Astrocyte (in vitro differentiated cells and primary cell): ENCODE data around the gene BAIAP3. TPM values are rescaled to one million over a fixed set of nuclear protein-coding genes. Genes with fewer than 3 reads are reported as not detected.

Experiments used
- DNase-seq: peaks from one replicate; pipeline ENCODE4 v3.0.0-alpha.2; 2010; ENCODE audit warnings: low read depth
- FAIRE-seq: peaks from 2 replicates; lab custom pipeline; 2011; peaks lifted over from hg19 to GRCh38; lab: Jason Lieb, UNC
- H2AFZ ChIP-seq: 2 replicates; pipeline ENCODE4 v1.6.0; 2012; ENCODE audit warnings: low read depth, low read length, inconsistent platforms
- H3K27ac ChIP-seq: 2 replicates; pipeline ENCODE4 v1.5.1; 2011; ENCODE audit warnings: low read depth, low read length, inconsistent platforms
- H3K27me3 ChIP-seq: 2 replicates; pipeline ENCODE4 v1.6.0; 2011; ENCODE audit warnings: low read length, inconsistent platforms; ENCODE audit not compliant: insufficient read depth
- H3K36me3 ChIP-seq: 2 replicates; pipeline ENCODE4 v1.5.1; 2011; ENCODE audit warnings: low read length, inconsistent platforms; ENCODE audit not compliant: insufficient read depth
- H3K4me1 ChIP-seq: 2 replicates; pipeline ENCODE4 v1.5.1; 2011; ENCODE audit warnings: low read length, inconsistent platforms; ENCODE audit not compliant: insufficient read depth
- H3K4me2 ChIP-seq: 2 replicates; pipeline ENCODE4 v1.6.0; 2012; ENCODE audit warnings: low read length, inconsistent platforms
- H3K4me3 ChIP-seq: 2 replicates; pipeline ENCODE4 v1.5.1; 2011; ENCODE audit warnings: low read depth, mild to moderate bottlenecking, low read length, inconsistent platforms; ENCODE audit not compliant: insufficient read depth
- H3K79me2 ChIP-seq: 2 replicates; pipeline ENCODE4 v1.6.0; 2012; ENCODE audit warnings: mild to moderate bottlenecking, low read length, inconsistent platforms; ENCODE audit not compliant: insufficient read depth
- H3K9ac ChIP-seq: 2 replicates; pipeline ENCODE4 v1.6.0; 2012; ENCODE audit warnings: mild to moderate bottlenecking, low read length, inconsistent platforms
- H3K9me3 ChIP-seq: 2 replicates; pipeline ENCODE4 v1.5.1; 2012; ENCODE audit warnings: low read depth, mild to moderate bottlenecking, low read length, inconsistent platforms; ENCODE audit not compliant: insufficient read depth
- H4K20me1 ChIP-seq: 2 replicates; pipeline ENCODE4 v1.6.0; 2012; ENCODE audit warnings: low read length, inconsistent platforms; ENCODE audit not compliant: insufficient read depth
- H3K27ac Mint-ChIP-seq: one replicate; pipeline ENCODE4 v1.8.0; 2021; ENCODE audit warnings: mild to moderate bottlenecking, mixed read lengths; ENCODE audit not compliant: unreplicated experiment
- H3K27me3 Mint-ChIP-seq: one replicate; pipeline ENCODE4 v1.8.0; 2021; ENCODE audit warnings: low read depth, mixed read lengths; ENCODE audit not compliant: unreplicated experiment
- H3K36me3 Mint-ChIP-seq: one replicate; pipeline ENCODE4 v1.8.0; 2021; ENCODE audit warnings: low read depth, mixed read lengths; ENCODE audit not compliant: unreplicated experiment
- H3K4me1 Mint-ChIP-seq: one replicate; pipeline ENCODE4 v1.8.0; 2021; ENCODE audit warnings: low read depth, mixed read lengths; ENCODE audit not compliant: unreplicated experiment
- H3K4me3 Mint-ChIP-seq: one replicate; pipeline ENCODE4 v1.8.0; 2021; ENCODE audit warnings: mild to moderate bottlenecking, moderate library complexity, mixed read lengths; ENCODE audit not compliant: unreplicated experiment
- H3K9me3 Mint-ChIP-seq: one replicate; pipeline ENCODE4 v1.8.0; 2021; ENCODE audit warnings: mild to moderate bottlenecking, mixed read lengths; ENCODE audit not compliant: unreplicated experiment
- EZH2 ChIP-seq: IDR thresholded peaks from 2 replicates; pipeline ENCODE4 v1.6.1; 2012; ENCODE audit warnings: mild to moderate bottlenecking, low read length, inconsistent platforms; ENCODE audit not compliant: insufficient read depth
- total RNA-seq: library from RNA; stranded (reverse); gene quantifications from 2 replicates; pipeline ENCODE4 v1.2.1, GENCODE V29; 2021
- TF ChIP-seq, protein P1 (sequence below): IDR thresholded peaks from 2 replicates; pipeline ENCODE4 v1.5.1; 2011; ENCODE audit warnings: low read depth, mild to moderate bottlenecking, inconsistent platforms, low read length, moderate library complexity; ENCODE audit not compliant: insufficient read depth

BAIAP3 gene
- total RNA-seq, 1 donor from 2014 or later, result 2.6 TPM

DNA sequence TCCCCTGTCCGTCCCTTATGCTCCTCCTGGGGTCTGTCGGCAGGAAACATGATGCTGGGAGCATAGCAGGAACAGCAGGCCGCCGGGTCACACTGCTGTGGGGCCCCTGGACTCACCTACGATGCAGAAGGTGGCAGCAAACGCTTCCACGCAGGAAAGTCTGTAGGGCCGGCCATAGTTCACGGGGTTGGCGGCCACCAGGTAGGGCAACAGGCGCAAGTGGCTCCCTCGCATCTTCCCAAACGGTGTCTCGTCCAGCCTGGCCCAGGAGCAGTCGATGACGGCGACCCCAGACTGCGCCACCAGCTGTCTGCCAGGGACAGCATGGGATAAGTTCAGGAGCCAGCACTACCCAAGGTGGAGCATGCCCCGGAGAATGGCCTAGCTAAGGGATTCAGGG lies 17.2 kb downstream of the BAIAP3 start:
- Histone ChIP-seq H3K27ac (no peak overlapping the region), H4K20me1 (peaks cover 38% of the 10 kb centered on the region), H2AFZ (peak overlapping the region; percentile 92), H3K36me3 (no peaks in the 10 kb centered on the region), H3K79me2 (peaks cover 59% of the 10 kb centered on the region), H3K9me3 (no peaks in the 10 kb centered on the region), H3K4me1 (peaks cover 16% of the 10 kb centered on the region), H3K4me3 (peak overlapping the region; percentile 93), H3K4me2 (peak overlapping the region; percentile 99), H3K9ac (peak overlapping the region; percentile 91), H3K27me3 (no peaks in the 10 kb centered on the region)
- TF ChIP-seq, protein P1, sequence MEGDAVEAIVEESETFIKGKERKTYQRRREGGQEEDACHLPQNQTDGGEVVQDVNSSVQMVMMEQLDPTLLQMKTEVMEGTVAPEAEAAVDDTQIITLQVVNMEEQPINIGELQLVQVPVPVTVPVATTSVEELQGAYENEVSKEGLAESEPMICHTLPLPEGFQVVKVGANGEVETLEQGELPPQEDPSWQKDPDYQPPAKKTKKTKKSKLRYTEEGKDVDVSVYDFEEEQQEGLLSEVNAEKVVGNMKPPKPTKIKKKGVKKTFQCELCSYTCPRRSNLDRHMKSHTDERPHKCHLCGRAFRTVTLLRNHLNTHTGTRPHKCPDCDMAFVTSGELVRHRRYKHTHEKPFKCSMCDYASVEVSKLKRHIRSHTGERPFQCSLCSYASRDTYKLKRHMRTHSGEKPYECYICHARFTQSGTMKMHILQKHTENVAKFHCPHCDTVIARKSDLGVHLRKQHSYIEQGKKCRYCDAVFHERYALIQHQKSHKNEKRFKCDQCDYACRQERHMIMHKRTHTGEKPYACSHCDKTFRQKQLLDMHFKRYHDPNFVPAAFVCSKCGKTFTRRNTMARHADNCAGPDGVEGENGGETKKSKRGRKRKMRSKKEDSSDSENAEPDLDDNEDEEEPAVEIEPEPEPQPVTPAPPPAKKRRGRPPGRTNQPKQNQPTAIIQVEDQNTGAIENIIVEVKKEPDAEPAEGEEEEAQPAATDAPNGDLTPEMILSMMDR, result no peak
- Mint-ChIP-seq H3K4me1 (peaks cover 8% of the 10 kb centered on the region), H3K4me3 (peak overlapping the region; percentile 89), H3K9me3 (no peaks in the 10 kb centered on the region), H3K36me3 (no peaks in the 10 kb centered on the region), H3K27me3 (no peaks in the 10 kb centered on the region), H3K27ac (no peak overlapping the region)
- DNase-seq, result no peak
- FAIRE-seq, result no peak

DNA sequence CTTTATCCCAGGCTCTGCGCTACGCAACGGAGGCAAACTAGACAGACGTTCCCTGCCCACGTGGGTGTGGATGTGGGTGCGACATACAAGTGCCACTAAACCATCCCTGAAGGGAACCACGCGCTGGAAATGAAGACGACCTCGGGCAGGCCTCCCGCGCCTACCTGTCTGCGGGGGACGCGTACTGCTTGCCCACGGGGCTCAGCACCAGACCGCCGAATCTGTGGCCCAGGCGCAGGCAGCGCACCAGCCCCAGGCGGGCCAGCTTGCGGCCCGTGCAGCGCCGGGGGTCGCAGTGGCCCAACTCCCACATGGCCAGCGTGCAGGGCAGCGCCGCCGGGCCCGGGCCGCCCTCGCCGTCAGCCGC lies 17.8 kb downstream of the BAIAP3 start:
- TF ChIP-seq, protein P1, result no peak
- TF ChIP-seq EZH2, result no peak
- FAIRE-seq, result no peak
- Histone ChIP-seq H3K79me2 (peaks cover 64% of the 10 kb centered on the region), H3K36me3 (no peaks in the 10 kb centered on the region), H2AFZ (peak overlapping the region; percentile 92), H3K9me3 (no peaks in the 10 kb centered on the region), H3K27me3 (no peaks in the 10 kb centered on the region), H4K20me1 (peaks cover 44% of the 10 kb centered on the region), H3K4me2 (peak overlapping the region; percentile 99), H3K4me3 (peak overlapping the region; percentile 93), H3K9ac (peak overlapping the region; percentile 91), H3K27ac (peak overlapping the region; percentile 41), H3K4me1 (peaks cover 16% of the 10 kb centered on the region)
- peak overlapping the region; percentile 89 for H3K4me3 Mint-ChIP-seq
- peaks cover 8% of the 10 kb centered on the region for H3K4me1 Mint-ChIP-seq
- no peak for DNase-seq
- H3K27ac Mint-ChIP-seq, result peak overlapping the region; percentile 18
- H3K9me3 Mint-ChIP-seq, result no peaks in the 10 kb centered on the region
- H3K27me3 Mint-ChIP-seq, result no peaks in the 10 kb centered on the region
- H3K36me3 Mint-ChIP-seq, result no peaks in the 10 kb centered on the region

GRCh38 chr16:1351582-1352362 lies 18.3 kb downstream of the BAIAP3 start, which contains the start of the genes GNPTG and TSR3:
Gene GNPTG (plus strand): TSS chr16:1351931. CDS start chr16:1351966, 35 bp downstream.
Gene TSR3 (minus strand): TSS chr16:1351878. CDS start chr16:1351804, 74 bp downstream.
- Histone ChIP-seq H3K9ac (peak within 1 kb of the TSS; percentile 91), H4K20me1 (peaks cover 49% of the 10 kb centered on the region), H3K4me2 (peak within 1 kb of the TSS; percentile 99), H3K36me3 (no peaks in the 10 kb centered on the region), H3K27ac (peak within 1 kb of the TSS; percentile 41), H3K27me3 (no peaks in the 10 kb centered on the region), H3K4me1 (peaks cover 16% of the 10 kb centered on the region), H3K79me2 (peaks cover 70% of the 10 kb centered on the region), H3K4me3 (peak within 1 kb of the TSS; percentile 93), H2AFZ (peak within 1 kb of the TSS; percentile 92), H3K9me3 (no peaks in the 10 kb centered on the region)
- Mint-ChIP-seq H3K27ac (peak within 1 kb of the TSS; percentile 53), H3K36me3 (no peaks in the 10 kb centered on the region), H3K4me1 (peaks cover 8% of the 10 kb centered on the region), H3K4me3 (peak within 1 kb of the TSS; percentile 96), H3K27me3 (no peaks in the 10 kb centered on the region), H3K9me3 (no peaks in the 10 kb centered on the region)
- FAIRE-seq, result no peak
- DNase-seq, result peak; percentile 74
- TF ChIP-seq, protein P1, result no peak
- TF ChIP-seq EZH2, result no peak
